Vagina (tissue), 2 donors: Measurements from ENCODE around the gene RPL5. TPM values are rescaled to one million over a fixed set of nuclear protein-coding genes. Genes with fewer than 3 reads are reported as not detected.

Source experiments
- DNase-seq, 2 donors: peaks; one replicate each; pipeline ENCODE4 v3.0.0-alpha.2; 2017; ENCODE audit errors: extremely low spot score in 2 of 2
- H3K27ac ChIP-seq: fragments of 200-600 bp; sonication (generic); one replicate; pipeline ENCODE4 v1.5.1; 2019
- H3K27me3 ChIP-seq: fragments of 200-600 bp; sonication (generic); one replicate; pipeline ENCODE4 v1.5.1; 2019
- H3K36me3 ChIP-seq, 2 donors: fragments of 200-600 bp; sonication (generic); one replicate each; pipeline ENCODE4 v1.5.1; 2017 to 2019
- H3K4me1 ChIP-seq: fragments of 200-600 bp; sonication (generic); one replicate; pipeline ENCODE4 v1.5.1; 2019
- H3K4me3 ChIP-seq, 2 donors: fragments of 200-600 bp; sonication (generic); 1 replicate in 1 of 2; 2 replicates in 1 of 2; pipeline ENCODE4 v1.5.1; 2016 to 2019
- H3K9me3 ChIP-seq: fragments of 200-600 bp; sonication (generic); one replicate; pipeline ENCODE4 v1.5.1; 2019
- POLR2A ChIP-seq, 2 donors: fragments of 450-650 bp; IDR thresholded peaks; one replicate each; pipeline ENCODE4 v1.6.1; 2017; ENCODE audit warnings: antibody characterized with exemption in 2 of 2, mild to moderate bottlenecking in 2 of 2, moderate library complexity in 2 of 2
- POLR2AphosphoS5 ChIP-seq, 2 donors: sonication (generic); formaldehyde crosslinking; IDR thresholded peaks; one replicate each; pipeline ENCODE4 v1.9.0; 2017; ENCODE audit warnings: antibody characterized with exemption in 2 of 2, mild to moderate bottlenecking in 2 of 2, low read depth in 1 of 2; ENCODE audit not compliant: insufficient read depth in 1 of 2
- intact Hi-C: fragments of 100-400 bp; cut with DNase I; formaldehyde crosslinking; loops from one replicate; pipeline ENCODE4 v1.15.1; 2023
- total RNA-seq: library from RNA; depleted of rRNA; stranded (reverse); fragments of >200 nt; gene quantifications from one replicate; pipeline ENCODE4 v1.2.3, GENCODE V29; 2016
- TF ChIP-seq, protein P1 (sequence below), 3 experiments: fragments of 450-650 bp in 2 of 3; fragments of 200-600 bp in 1 of 3; sonication (generic) in 1 of 3; IDR thresholded peaks; one replicate each; pipeline ENCODE4 v1.5.1; 2017 to 2019; ENCODE audit warnings: antibody characterized with exemption in 3 of 3, mild to moderate bottlenecking in 2 of 3, moderate library complexity in 2 of 3

RPL5 gene
- total RNA-seq, 1 donor from 2014 or later = 1,502 TPM

DNA sequence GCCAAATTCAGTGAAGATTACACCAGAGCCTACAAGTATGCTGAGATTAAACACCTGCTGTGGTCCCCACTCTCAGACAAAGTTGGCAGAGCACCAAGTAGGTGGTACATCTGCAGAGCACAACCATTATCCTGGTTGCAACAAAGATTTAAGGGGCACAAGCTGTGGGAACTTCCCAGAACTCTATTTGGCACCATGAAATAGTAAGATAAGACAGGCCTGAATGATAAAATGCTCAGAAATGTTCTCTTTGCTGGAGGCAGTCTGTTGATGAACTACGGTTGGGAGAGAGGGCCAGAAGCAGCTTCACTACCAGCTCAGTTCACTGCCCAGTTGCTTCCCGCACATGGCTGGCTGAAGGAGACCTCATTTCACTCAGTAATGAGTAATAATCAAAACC lies 19.9 kb downstream of the RPL5 start:
- no peaks in the 10 kb centered on the region for H3K27me3 ChIP-seq
- no peak for DNase-seq
- TF ChIP-seq POLR2AphosphoS5 (IDR thresholded peaks at IDR 0.05; ENCODE audit: insufficient read depth in 1 of 2, low read depth in 1 of 2) (no peak), POLR2A (IDR thresholded peaks at IDR 0.05) (no peak)
- TF ChIP-seq, protein P1, sequence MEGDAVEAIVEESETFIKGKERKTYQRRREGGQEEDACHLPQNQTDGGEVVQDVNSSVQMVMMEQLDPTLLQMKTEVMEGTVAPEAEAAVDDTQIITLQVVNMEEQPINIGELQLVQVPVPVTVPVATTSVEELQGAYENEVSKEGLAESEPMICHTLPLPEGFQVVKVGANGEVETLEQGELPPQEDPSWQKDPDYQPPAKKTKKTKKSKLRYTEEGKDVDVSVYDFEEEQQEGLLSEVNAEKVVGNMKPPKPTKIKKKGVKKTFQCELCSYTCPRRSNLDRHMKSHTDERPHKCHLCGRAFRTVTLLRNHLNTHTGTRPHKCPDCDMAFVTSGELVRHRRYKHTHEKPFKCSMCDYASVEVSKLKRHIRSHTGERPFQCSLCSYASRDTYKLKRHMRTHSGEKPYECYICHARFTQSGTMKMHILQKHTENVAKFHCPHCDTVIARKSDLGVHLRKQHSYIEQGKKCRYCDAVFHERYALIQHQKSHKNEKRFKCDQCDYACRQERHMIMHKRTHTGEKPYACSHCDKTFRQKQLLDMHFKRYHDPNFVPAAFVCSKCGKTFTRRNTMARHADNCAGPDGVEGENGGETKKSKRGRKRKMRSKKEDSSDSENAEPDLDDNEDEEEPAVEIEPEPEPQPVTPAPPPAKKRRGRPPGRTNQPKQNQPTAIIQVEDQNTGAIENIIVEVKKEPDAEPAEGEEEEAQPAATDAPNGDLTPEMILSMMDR (IDR thresholded peaks at IDR 0.05) = no peak
- intact Hi-C loops = no loop called here
- no peaks in the 10 kb centered on the region for H3K9me3 ChIP-seq
- no peak overlapping the region for H3K27ac ChIP-seq
- no peak overlapping the region for H3K4me3 ChIP-seq
- no peaks in the 10 kb centered on the region for H3K36me3 ChIP-seq
- no peaks in the 10 kb centered on the region for H3K4me1 ChIP-seq

- Histone ChIP-seq H3K27ac (no peak overlapping the region), H3K36me3 (no peaks in the 10 kb centered on the region), H3K4me1 (no peaks in the 10 kb centered on the region), H3K4me3 (no peak overlapping the region), H3K27me3 (no peaks in the 10 kb centered on the region), H3K9me3 (no peaks in the 10 kb centered on the region)
- TF ChIP-seq POLR2AphosphoS5 (IDR thresholded peaks at IDR 0.05; ENCODE audit: insufficient read depth in 1 of 2, low read depth in 1 of 2) = no peak
- TF ChIP-seq, protein P1 (IDR thresholded peaks at IDR 0.05) = no peak
- no peak for TF ChIP-seq POLR2A (IDR thresholded peaks at IDR 0.05)
- DNase-seq = no peak
- intact Hi-C loops = no loop called here
Observed at GRCh38 chr1:92853299-92853698, 21.5 kb downstream of the RPL5 start.

DNA sequence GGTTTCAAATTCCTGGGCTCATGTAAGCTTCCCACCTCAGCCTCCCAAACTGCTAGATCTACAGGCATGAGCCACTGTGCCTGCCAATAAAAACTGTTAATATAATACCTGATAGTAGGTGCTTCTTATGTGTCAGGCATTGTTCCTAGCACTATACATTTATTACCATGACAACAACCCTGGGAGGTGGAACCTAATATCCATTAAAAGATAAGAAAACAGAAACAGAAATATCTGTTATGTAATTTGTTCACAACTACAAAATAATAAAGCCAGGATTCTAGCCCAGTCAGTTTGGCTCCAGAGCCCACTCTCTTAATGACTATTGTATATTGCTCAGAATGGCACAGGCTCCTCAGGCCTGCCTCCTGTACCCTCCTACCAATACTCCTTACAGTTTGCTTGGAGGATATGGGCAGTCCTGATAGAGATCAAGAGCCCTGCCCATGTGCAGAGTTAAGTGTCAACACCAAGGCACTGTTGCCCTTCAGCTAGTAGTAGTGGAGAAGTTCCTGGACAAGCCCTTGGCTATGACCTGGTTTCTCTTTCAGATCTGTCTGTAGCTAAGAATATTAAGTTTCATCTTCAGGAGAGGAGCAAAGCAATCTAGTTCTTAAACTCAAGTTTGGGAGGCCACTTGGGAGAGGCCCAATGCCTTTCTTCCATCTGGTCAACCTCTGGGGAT lies 22.4 kb downstream of the RPL5 start:
- Histone ChIP-seq H3K9me3 (no peaks in the 10 kb centered on the region), H3K36me3 (no peaks in the 10 kb centered on the region), H3K27ac (no peak overlapping the region), H3K4me1 (no peaks in the 10 kb centered on the region), H3K4me3 (no peak overlapping the region), H3K27me3 (no peaks in the 10 kb centered on the region)
- intact Hi-C loops = no loop called here
- TF ChIP-seq POLR2A (IDR thresholded peaks at IDR 0.05) = no peak
- TF ChIP-seq, protein P1 (IDR thresholded peaks at IDR 0.05) = no peak
- TF ChIP-seq POLR2AphosphoS5 (IDR thresholded peaks at IDR 0.05; ENCODE audit: insufficient read depth in 1 of 2, low read depth in 1 of 2) = no peak
- DNase-seq = no peak

DNA sequence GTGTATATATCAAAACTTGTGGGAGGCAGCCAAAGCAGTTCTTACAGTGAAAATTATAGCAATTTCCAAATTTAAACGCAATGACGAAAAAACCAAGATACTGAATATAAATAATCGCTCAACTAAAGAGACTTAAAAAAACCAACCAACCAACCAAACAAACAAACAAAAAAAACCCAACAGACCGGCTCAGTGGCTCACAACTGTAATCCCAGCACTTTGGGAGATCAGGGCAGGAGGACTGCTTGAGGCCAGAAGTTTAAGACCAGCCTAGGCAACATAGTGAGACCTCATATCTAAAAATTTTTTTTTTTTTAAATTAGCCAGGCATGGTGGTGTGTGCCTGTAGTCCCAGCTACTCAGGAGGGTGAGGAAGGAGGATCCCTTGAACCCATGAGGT lies 23.4 kb downstream of the RPL5 start:
- DNase-seq = no peak
- intact Hi-C loops = no loop called here
- H3K36me3 ChIP-seq = no peaks in the 10 kb centered on the region
- TF ChIP-seq POLR2A (IDR thresholded peaks at IDR 0.05) = no peak
- no peaks in the 10 kb centered on the region for H3K4me1 ChIP-seq
- H3K9me3 ChIP-seq = no peaks in the 10 kb centered on the region
- H3K4me3 ChIP-seq = no peak overlapping the region
- H3K27me3 ChIP-seq = no peaks in the 10 kb centered on the region
- H3K27ac ChIP-seq = no peak overlapping the region

DNA sequence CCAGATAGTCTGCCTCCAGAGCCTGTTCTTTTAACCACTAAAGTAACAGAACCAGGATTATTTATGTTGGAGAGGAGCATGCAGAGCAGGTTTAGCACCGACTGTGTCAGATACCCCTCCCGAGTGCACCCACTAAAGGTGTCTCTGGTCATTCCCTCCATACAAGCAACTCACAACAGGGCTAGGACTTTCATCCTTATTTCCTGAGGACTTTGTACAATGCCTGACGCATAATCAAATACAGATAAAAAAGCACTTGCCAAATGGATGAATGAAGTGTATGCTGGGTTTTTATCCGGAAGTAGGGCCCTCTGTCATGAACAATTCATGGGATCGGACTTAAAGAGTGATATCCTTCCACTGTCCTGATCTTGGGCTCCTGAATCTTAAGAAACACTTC lies 26.0 kb downstream of the RPL5 start:
- Histone ChIP-seq H3K4me3 (no peak overlapping the region), H3K27ac (no peak overlapping the region), H3K36me3 (no peaks in the 10 kb centered on the region), H3K4me1 (no peaks in the 10 kb centered on the region), H3K9me3 (no peaks in the 10 kb centered on the region), H3K27me3 (no peaks in the 10 kb centered on the region)
- TF ChIP-seq, protein P1 (IDR thresholded peaks at IDR 0.05) = no peak
- no peak for TF ChIP-seq POLR2A (IDR thresholded peaks at IDR 0.05)
- no peak for TF ChIP-seq POLR2AphosphoS5 (IDR thresholded peaks at IDR 0.05; ENCODE audit: insufficient read depth in 1 of 2, low read depth in 1 of 2)
- intact Hi-C loops = loop anchor here (2.0 kb wide), 1 partner anchor 137 kb away; no protein-coding TSS in a partner anchor
- DNase-seq = no peak
